IMR-90 (cell line): ENCODE measurements around the gene ST6GALNAC5. TPM values are rescaled to one million over a fixed set of nuclear protein-coding genes. Genes with fewer than 3 reads are reported as not detected.

Experiments
- ATAC-seq: fragments of 200-7000 bp; cut with Tn5 transposase; 2 replicates; pipeline ENCODE4 v1.9.1; 2020; ENCODE audit warnings: low read depth, mild to moderate bottlenecking, moderate library complexity
- BruUV-seq: library from RNA; stranded (reverse); fragments of 400-500 nt; replicated peaks from 2 replicates; lab custom pipeline; 2021; lab: Mats Ljungman, UMichigan
- CTCF ChIA-PET: fragments of 300-600 bp; formaldehyde crosslinking; extraction: SDS; loops from one replicate; lab custom pipeline; 2021; ENCODE audit warnings: antibody characterized with exemption; lab: Yijun Ruan, JAX
- POLR2A ChIA-PET: fragments of 300-600 bp; sonication (Branson Sonifier 250); formaldehyde crosslinking; loops from one replicate; lab custom pipeline; 2022; ENCODE audit warnings: antibody characterized with exemption; ENCODE audit not compliant: unreplicated experiment; lab: Charles Lee
- DNase-seq: peaks from one replicate; pipeline ENCODE4 v3.0.0; 2013
- H2AFZ ChIP-seq: replicated peaks from 2 replicates; pipeline ENCODE3; 2013; ENCODE audit warnings: low read length, mild to moderate bottlenecking; ENCODE audit not compliant: poor library complexity
- H2AK5ac ChIP-seq: 2 replicates; pipeline ENCODE4 v1.6.1; 2013; ENCODE audit warnings: low read depth, low read length, inconsistent platforms
- H2AK9ac ChIP-seq: replicated peaks from 2 replicates; pipeline ENCODE3; 2013; ENCODE audit warnings: mild to moderate bottlenecking, low read depth, low read length, moderate library complexity; ENCODE audit not compliant: poor library complexity
- H2BK120ac ChIP-seq: 2 replicates; pipeline ENCODE4 v1.6.1; 2013; ENCODE audit warnings: low read depth, low read length, inconsistent platforms
- H2BK15ac ChIP-seq: 3 replicates; pipeline ENCODE4 v1.6.1; 2013; ENCODE audit warnings: low read depth, low read length, inconsistent platforms
- H2BK20ac ChIP-seq: 2 replicates; pipeline ENCODE4 v1.6.1; 2013; ENCODE audit warnings: low read depth, mild to moderate bottlenecking, inconsistent platforms, low read length, moderate library complexity
- H2BK5ac ChIP-seq: 2 replicates; pipeline ENCODE4 v1.6.1; 2013; ENCODE audit warnings: mild to moderate bottlenecking, low read depth, low read length, inconsistent platforms; ENCODE audit not compliant: poor library complexity, severe bottlenecking
- H3K14ac ChIP-seq: replicated peaks from 2 replicates; pipeline ENCODE4 v1.6.1; 2013; ENCODE audit warnings: low read depth, low read length, inconsistent platforms
- H3K18ac ChIP-seq: 2 replicates; pipeline ENCODE4 v1.6.1; 2013; ENCODE audit warnings: low read depth, low read length, control low read depth
- H3K23ac ChIP-seq: 2 replicates; pipeline ENCODE4 v1.6.1; 2013; ENCODE audit warnings: low read depth, low read length, inconsistent platforms
- H3K27ac ChIP-seq: 2 replicates; pipeline ENCODE4 v1.5.1; 2013; ENCODE audit warnings: mild to moderate bottlenecking, control low read depth, low read length; ENCODE audit not compliant: insufficient read depth
- H3K27me3 ChIP-seq: 2 replicates; pipeline ENCODE4 v1.6.1; 2013; ENCODE audit warnings: low read length; ENCODE audit not compliant: control insufficient read depth, insufficient read depth
- H3K36me3 ChIP-seq: 2 replicates; pipeline ENCODE4 v1.6.1; 2013; ENCODE audit warnings: low read length, mixed read lengths; ENCODE audit not compliant: control insufficient read depth, insufficient read depth
- H3K4ac ChIP-seq: 2 replicates; pipeline ENCODE4 v1.6.1; 2013; ENCODE audit warnings: low read depth, low read length, inconsistent platforms
- H3K4me1 ChIP-seq: 2 replicates; pipeline ENCODE4 v1.6.1; 2013; ENCODE audit warnings: low read length, mixed read lengths; ENCODE audit not compliant: control insufficient read depth, insufficient read depth
- H3K4me2 ChIP-seq: 2 replicates; pipeline ENCODE4 v1.6.1; 2013; ENCODE audit warnings: low read depth, mild to moderate bottlenecking, control low read depth, low read length, moderate library complexity
- H3K4me3 ChIP-seq: 2 replicates; pipeline ENCODE4 v1.5.1; 2013; ENCODE audit warnings: low read depth, mild to moderate bottlenecking, control low read depth, low read length, moderate library complexity; ENCODE audit not compliant: insufficient read depth
- H3K56ac ChIP-seq: 2 replicates; pipeline ENCODE4 v1.6.1; 2013; ENCODE audit warnings: low read length, inconsistent platforms; ENCODE audit not compliant: insufficient read depth; ENCODE audit errors: extremely low read depth
- H3K79me1 ChIP-seq, 2 experiments: 2 replicates each; pipeline ENCODE4 v1.6.1; 2013; ENCODE audit warnings: low read length in 2 of 2, inconsistent platforms in 1 of 2, low read depth in 1 of 2
- H3K9ac ChIP-seq: 2 replicates; pipeline ENCODE4 v1.6.1; 2013; ENCODE audit warnings: low read depth, low read length, control low read depth
- H3K9me1 ChIP-seq: 2 replicates; pipeline ENCODE4 v1.6.1; 2013; ENCODE audit warnings: low read length, inconsistent platforms; ENCODE audit not compliant: insufficient read depth
- H3K9me3 ChIP-seq: 2 replicates; pipeline ENCODE4 v1.6.1; 2013; ENCODE audit warnings: low read length; ENCODE audit not compliant: control insufficient read depth, insufficient read depth
- H4K20me1 ChIP-seq: 2 replicates; pipeline ENCODE4 v1.6.1; 2013; ENCODE audit warnings: low read length, inconsistent platforms; ENCODE audit not compliant: insufficient read depth
- H4K5ac ChIP-seq: 2 replicates; pipeline ENCODE4 v1.6.1; 2013; ENCODE audit warnings: mild to moderate bottlenecking, low read depth, low read length, control low read depth
- H4K8ac ChIP-seq, 2 experiments: 2 replicates each; pipeline ENCODE4 v1.6.1; 2013; ENCODE audit warnings: low read depth in 2 of 2, low read length in 2 of 2, control low read depth in 1 of 2, inconsistent platforms in 1 of 2
- H4K91ac ChIP-seq: 2 replicates; pipeline ENCODE4 v1.6.1; 2013; ENCODE audit warnings: low read depth, low read length, inconsistent platforms; ENCODE audit not compliant: insufficient read depth
- BHLHE40 ChIP-seq: fragments of 150-350 bp; IDR thresholded peaks from 2 replicates; pipeline ENCODE4 v1.6.1; 2016; ENCODE audit warnings: mild to moderate bottlenecking, low read depth, low read length
- CEBPB ChIP-seq: IDR thresholded peaks from 2 replicates; pipeline ENCODE4 v1.6.1; 2012; ENCODE audit warnings: low read depth, low read length, improper control_type of control experiment
- CHD1 ChIP-seq: IDR thresholded peaks from 2 replicates; pipeline ENCODE4 v1.6.1; 2012; ENCODE audit warnings: low read depth, low read length, improper control_type of control experiment
- ELK1 ChIP-seq: fragments of 150-350 bp; IDR thresholded peaks from 2 replicates; pipeline ENCODE4 v1.6.1; 2016; ENCODE audit warnings: low read depth, mild to moderate bottlenecking, low read length, moderate library complexity, borderline replicate concordance
- FOS ChIP-seq: fragments of 150-350 bp; IDR thresholded peaks from 2 replicates; pipeline ENCODE4 v1.6.1; 2016; ENCODE audit warnings: low read depth, low read length
- MAZ ChIP-seq: IDR thresholded peaks from 2 replicates; pipeline ENCODE4 v1.6.1; 2012; ENCODE audit warnings: low read depth, mild to moderate bottlenecking, low read length, improper control_type of control experiment, moderate library complexity, borderline replicate concordance
- NFE2L2 ChIP-seq: fragments of 150-350 bp; IDR thresholded peaks from 2 replicates; pipeline ENCODE4 v1.6.1; 2016; ENCODE audit warnings: low read depth, mild to moderate bottlenecking, low read length
- POLR2A ChIP-seq: IDR thresholded peaks from 2 replicates; pipeline ENCODE4 v1.6.1; 2012; ENCODE audit warnings: mild to moderate bottlenecking, low read depth, low read length
- RAD21 ChIP-seq: IDR thresholded peaks from 2 replicates; pipeline ENCODE4 v1.6.1; 2012; ENCODE audit warnings: low read length, improper control_type of control experiment
- SMC3 ChIP-seq: fragments of 150-350 bp; IDR thresholded peaks from 2 replicates; pipeline ENCODE4 v1.6.1; 2016; ENCODE audit warnings: low read depth, mild to moderate bottlenecking, antibody characterized with exemption, low read length, moderate library complexity
- USF2 ChIP-seq: fragments of 150-350 bp; IDR thresholded peaks from 2 replicates; pipeline ENCODE4 v1.6.1; 2017; ENCODE audit warnings: mild to moderate bottlenecking, antibody characterized with exemption, low read length, low read depth
- WGBS, 2 experiments: methylation state at CpG; one replicate each; pipeline versions ENCODE4 v1.1.5 to v1.1.7; 2013; ENCODE audit warnings: missing lambda C conversion rate in 2 of 2; ENCODE audit not compliant: insufficient read length in 1 of 2; ENCODE audit errors: extremely low coverage in 2 of 2; 5-methylcytosine and 5-hydroxymethylcytosine counted together
- dilution Hi-C: fragments of 300-500 bp; cut with HindIII; formaldehyde crosslinking; loops from one replicate; pipeline ENCODE4 v1.14.3; 2018; ENCODE audit warnings: low sequenced_read_pairs; ENCODE audit not compliant: unreplicated experiment
- in situ Hi-C: fragments of 300-500 bp; cut with MboI; formaldehyde crosslinking; loops from 3 replicates; pipeline ENCODE4 v1.14.3; 2019; ENCODE audit warnings: low sequenced_read_pairs, inconsistent platforms, mixed read lengths
- intact Hi-C: fragments of 100-400 bp; cut with micrococcal nuclease; formaldehyde crosslinking; loops from 2 replicates; pipeline ENCODE4 v1.10.0; 2022
- polyA plus RNA-seq, 3 experiments: library from polyadenylated mRNA; depleted of rRNA; stranded (reverse); fragments of >200 nt; gene quantifications; 2 replicates each; pipeline ENCODE4 v1.2.3, GENCODE V29; 2012; ENCODE audit warnings: low replicate concordance in 1 of 3
- total RNA-seq: library from RNA; depleted of rRNA; stranded (reverse); fragments of >200 nt; gene quantifications from 2 replicates; pipeline ENCODE4 v1.2.3, GENCODE V29; 2012

The ST6GALNAC5 gene
- total and polyA plus RNA-seq, 2 of the 4 experiments (the other 2 are of a cell fraction): 3.4 to 4.0 TPM

- Histone ChIP-seq H3K9ac (no peak overlapping the region), H2AK5ac (no peak overlapping the region), H3K27me3 (no peaks in the 10 kb centered on the region), H4K8ac (no peak overlapping the region), H2BK5ac (no peak overlapping the region), H3K9me1 (no peaks in the 10 kb centered on the region), H3K4ac (no peak overlapping the region), H3K9me3 (no peaks in the 10 kb centered on the region), H3K36me3 (no peaks in the 10 kb centered on the region), H2BK15ac (no peak overlapping the region), H4K5ac (no peak overlapping the region), H4K91ac (no peak overlapping the region), H3K4me3 (no peak overlapping the region), H2BK120ac (no peak overlapping the region), H3K23ac (no peak overlapping the region), H3K4me2 (no peak overlapping the region), H3K79me1 (no peaks in the 10 kb centered on the region), H3K18ac (no peak overlapping the region), H2AK9ac (no peak overlapping the region), H3K4me1 (no peaks in the 10 kb centered on the region), H2AFZ (no peak overlapping the region), H2BK20ac (no peak overlapping the region), H3K56ac (no peak overlapping the region), H3K14ac (no peak overlapping the region), H3K27ac (no peak overlapping the region), H4K20me1 (no peaks in the 10 kb centered on the region)
- no peak for ATAC-seq
- intact Hi-C loops (no loop called here), in situ Hi-C loops (no loop called here), dilution Hi-C loops (no loop called here)
- no CpG with 5 or more reads among the region's 2 CpGs for WGBS, 2 experiments
- TF ChIP-seq MAZ (no peak), USF2 (no peak), ELK1 (no peak), FOS (no peak), NFE2L2 (no peak), BHLHE40 (no peak), RAD21 (no peak), CEBPB (no peak), POLR2A (no peak), CHD1 (no peak), SMC3 (no peak)
- POLR2A ChIA-PET: no interaction called here
- DNase-seq: no peak
- BruUV-seq: no TSS peak
- CTCF ChIA-PET: no interaction called here
Measured at GRCh38 chr1:76840278-76840677, 27.0 kb upstream of the ST6GALNAC5 start.
